K562 (cell line): ENCODE results near the gene CALML6. TPM values are rescaled to one million over a fixed set of nuclear protein-coding genes. Genes with fewer than 3 reads are reported as not detected.

ENCODE experiments used
- ATAC-seq: fragments of 200-7000 bp; cut with Tn5 transposase; 3 replicates; pipeline ENCODE4 v1.9.1; 2020; ENCODE audit warnings: moderate library complexity
- BruUV-seq: library from RNA; stranded (reverse); fragments of 400-500 nt; replicated peaks from 2 replicates; lab custom pipeline; 2021; lab: Mats Ljungman, UMichigan
- CTCF ChIA-PET: fragments of 300-600 bp; formaldehyde crosslinking; extraction: SDS; loops from one replicate; lab custom pipeline; 2021; ENCODE audit warnings: low intra/inter-chr PET ratio; lab: Yijun Ruan, JAX
- POLR2A ChIA-PET: fragments of 300-600, 350-650 bp; sonication (Branson Sonifier 250); formaldehyde crosslinking; extraction: SDS; loops from one replicate; lab custom pipeline; 2021; ENCODE audit warnings: antibody characterized with exemption, inconsistent platforms; lab: Yijun Ruan, JAX
- DNase-seq, 4 experiments: peaks; one replicate each; pipeline versions ENCODE4 v3.0.0 to v3.0.0-alpha.2; 2011 to 2018; ENCODE audit warnings: low spot score in 3 of 4, mixed read lengths in 3 of 4; ENCODE audit errors: extremely low read depth in 1 of 4
- FAIRE-seq: peaks from 2 replicates; lab custom pipeline; 2011; peaks lifted over from hg19 to GRCh38; lab: Jason Lieb, UNC
- H2AFZ ChIP-seq: 2 replicates; pipeline ENCODE4 v1.6.0; 2011; ENCODE audit warnings: low read depth, low read length, control low read depth, inconsistent platforms
- H3K27ac ChIP-seq: fragments of 200-600 bp; 3 replicates; pipeline ENCODE4 v1.8.0; 2011; ENCODE audit warnings: low read depth, mild to moderate bottlenecking, control low read depth, inconsistent platforms, low read length, moderate library complexity, mixed read lengths; ENCODE audit errors: extremely low read depth
- H3K27me3 ChIP-seq, 2 experiments: fragments of 300-600 bp in 1 of 2; 2 replicates in 1 of 2; 3 replicates in 1 of 2; pipeline versions ENCODE4 v1.6.0 to v1.8.0; 2011; ENCODE audit warnings: inconsistent platforms in 2 of 2, low read length in 2 of 2, mild to moderate bottlenecking in 1 of 2, mixed read lengths in 1 of 2, moderate library complexity in 1 of 2; ENCODE audit not compliant: control insufficient read depth in 2 of 2, insufficient read depth in 2 of 2
- H3K36me3 ChIP-seq: fragments of 300-600 bp; 3 replicates; pipeline ENCODE4 v1.8.0; 2011; ENCODE audit warnings: mild to moderate bottlenecking, low read length, inconsistent platforms; ENCODE audit not compliant: control insufficient read depth, insufficient read depth
- H3K4me1 ChIP-seq, 2 experiments: fragments of 200-600 bp in 1 of 2; replicated peaks in 1 of 2; 2 replicates in 1 of 2; 3 replicates in 1 of 2; pipeline versions ENCODE4 v1.5.1 to v1.8.0; 2011; ENCODE audit warnings: inconsistent platforms in 2 of 2, low read length in 2 of 2, mild to moderate bottlenecking in 1 of 2, mixed read lengths in 1 of 2, moderate library complexity in 1 of 2; ENCODE audit not compliant: control insufficient read depth in 2 of 2, insufficient read depth in 2 of 2
- H3K4me2 ChIP-seq: 2 replicates; pipeline ENCODE4 v1.6.1; 2011; ENCODE audit warnings: low read length, control low read depth, inconsistent platforms, mixed read lengths; ENCODE audit not compliant: insufficient read depth
- H3K4me3 ChIP-seq: fragments of 200-600 bp; sonication (generic), shearing (Covaris generic); 2 replicates; pipeline ENCODE4 v1.5.1; 2016; ENCODE audit warnings: control low read depth, inconsistent platforms
- H3K79me2 ChIP-seq: fragments of 200-600 bp; 3 replicates; pipeline ENCODE4 v1.8.0; 2011; ENCODE audit warnings: low read length, inconsistent platforms; ENCODE audit not compliant: control insufficient read depth, insufficient read depth
- H3K9ac ChIP-seq, 2 experiments: 2 replicates each; pipeline versions ENCODE4 v1.6.0 to v1.6.1; 2011; ENCODE audit warnings: low read depth in 2 of 2, low read length in 2 of 2, control low read depth in 1 of 2, inconsistent platforms in 1 of 2, mild to moderate bottlenecking in 1 of 2, mixed read lengths in 1 of 2; ENCODE audit not compliant: insufficient read depth in 1 of 2
- H3K9me1 ChIP-seq: one replicate; pipeline ENCODE4 v1.6.0; 2011; ENCODE audit warnings: inconsistent platforms, mild to moderate bottlenecking, low read length, moderate library complexity; ENCODE audit not compliant: control insufficient read depth, insufficient read depth
- H3K9me3 ChIP-seq: replicated peaks from 2 replicates; pipeline ENCODE4 v1.5.1; 2011; ENCODE audit warnings: low read depth, low read length, inconsistent platforms; ENCODE audit not compliant: control insufficient read depth, insufficient read depth
- H4K20me1 ChIP-seq: replicated peaks from 2 replicates; pipeline ENCODE4 v1.6.1; 2011; ENCODE audit warnings: low read length, inconsistent platforms, mixed read lengths; ENCODE audit not compliant: control insufficient read depth, insufficient read depth
- DEAF1 ChIP-seq: fragments of 450-650 bp; formaldehyde crosslinking; IDR thresholded peaks from 2 replicates; pipeline ENCODE4 v1.4.0; 2020; ENCODE audit warnings: mild to moderate bottlenecking, moderate library complexity
- ZBTB7A ChIP-seq: IDR thresholded peaks from 2 replicates; pipeline ENCODE4 v1.6.1; 2011; ENCODE audit warnings: low read depth, mild to moderate bottlenecking, low read length, moderate library complexity, borderline replicate concordance; ENCODE audit not compliant: control insufficient read depth
- WGBS: fragments of 100-300 bp; shearing (Covaris generic); methylation state at CpG from one replicate; pipeline ENCODE4 v1.1.6; 2016; ENCODE audit warnings: low coverage, mixed read lengths; ENCODE audit not compliant: insufficient coverage; ENCODE audit errors: missing lambda C conversion rate; 5-methylcytosine and 5-hydroxymethylcytosine counted together
- in situ Hi-C: fragments of 300-500 bp; cut with MboI; formaldehyde crosslinking; loops from 4 replicates; pipeline ENCODE4 v1.15.0; 2018; ENCODE audit warnings: inconsistent platforms, mixed read lengths
- intact Hi-C: fragments of 100-400 bp; cut with micrococcal nuclease; formaldehyde crosslinking; loops from 2 replicates; pipeline ENCODE4 v1.14.2; 2022
- polyA plus RNA-seq, 8 experiments: library from polyadenylated mRNA; depleted of rRNA in 4 of 8; stranded (reverse) in 5 of 8; unstranded in 3 of 8; fragments of >200 nt; fragmentation: Nextera tagmentation in 2 of 8; fragmentation: Illumina TruSeq in 1 of 8; extraction: Ambion mirVana in 2 of 8; extraction: Trizol in 1 of 8; gene quantifications; 2 replicates each; pipeline versions ENCODE4 v1.2.1 to v1.2.3, GENCODE V29; 2011 to 2014; ENCODE audit warnings: inconsistent platforms in 1 of 8, missing spikeins in 1 of 8
- total RNA-seq, 7 experiments: library from RNA; depleted of rRNA in 6 of 7; stranded (reverse); fragments of >200 nt in 6 of 7; fragmentation: Illumina TruSeq in 2 of 7; extraction: Trizol in 2 of 7; gene quantifications; 2 replicates each; pipeline versions ENCODE4 v1.2.1 to v1.2.3, GENCODE V29; 2011 to 2021; ENCODE audit warnings: low replicate concordance in 1 of 7

CALML6 gene
- total and polyA plus RNA-seq, 9 of the 15 experiments (the other 6 are each of a cell fraction or from before 2014, with no cell fraction given), result 0.14 TPM; not detected in 8

DNA sequence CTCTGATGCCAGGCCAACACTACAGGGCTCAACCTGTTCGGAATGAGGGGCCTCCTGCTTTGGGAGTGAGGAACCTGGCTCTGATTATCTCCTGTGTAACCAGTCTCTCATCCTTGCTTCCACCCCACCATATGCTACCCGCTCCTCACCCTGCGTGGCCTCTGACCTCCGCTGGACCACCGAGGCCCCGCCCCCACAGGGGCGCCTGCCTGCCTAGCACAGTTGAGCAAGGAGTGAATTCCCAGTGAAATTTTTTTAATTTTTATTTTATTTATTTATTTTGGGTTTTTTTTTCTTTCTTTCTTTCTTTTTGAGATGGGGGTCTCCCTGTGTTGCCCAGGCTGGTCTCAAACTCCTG lies 22.3 kb upstream of the CALML6 start:
- TF ChIP-seq DEAF1 (CRISPR knock-in tag) (no peak), ZBTB7A (peak; percentile 48; the same call in 1 of the 2 replicates)
- no peak for DNase-seq
- CTCF ChIA-PET, result no interaction called here
- Histone ChIP-seq H3K79me2 (peaks cover 39% of the 10 kb centered on the region), H3K4me2 (peak overlapping the region; percentile 88; the same call in 1 of the 2 replicates), H3K4me1 (peaks cover 31 to 68% of the 10 kb centered on the region in 2 experiments), H3K27me3 (peaks cover 0 to 14% of the 10 kb centered on the region in 2 experiments; a peak in 2 of 5 replicates), H3K9me3 (no peaks in the 10 kb centered on the region), H3K36me3 (peaks cover 11% of the 10 kb centered on the region; the same call in 2 of the 3 replicates), H3K9me1 (peaks cover 3% of the 10 kb centered on the region), H3K9ac (peak overlapping the region in 1 of 2 experiments; percentile 23; a peak in 1 of 4 replicates), H2AFZ (no peak overlapping the region), H3K4me3 (no peak overlapping the region), H4K20me1 (peaks cover 14% of the 10 kb centered on the region), H3K27ac (no peak overlapping the region)
- no TSS peak for BruUV-seq
- no peak for FAIRE-seq
- intact Hi-C loops, result no loop called here
- no peak for ATAC-seq
- 82% methylated on average over 7 of the region's 7 CpGs for WGBS
- POLR2A ChIA-PET, result no interaction called here
- in situ Hi-C loops, result no loop called here
